ENCODE results near the gene PNPLA7. TPM values are rescaled to one million over a fixed set of nuclear protein-coding genes. Genes with fewer than 3 reads are reported as not detected.

The PNPLA7 gene
- total RNA-seq, 4 donors from 2014 or later: 0.61 to 3.4 (median 0.91) TPM

Other genes starting within 250 kb of the PNPLA7 start
- 10 to 100 TPM; 19.6 to 33.9 (median 27.5) TPM for gene NRARP, start 248.1 kb downstream of the PNPLA7 start, total RNA-seq
- gene EXD3, start 127.2 kb downstream of the PNPLA7 start, total RNA-seq: 10 to 100 TPM in 2 of 4 donors, 1 to 10 TPM in 2; 2.8 to 16.8 (median 9.1) TPM
- gene NOXA1, start 127.0 kb downstream of the PNPLA7 start, total RNA-seq: 1 to 10 TPM; 2.1 to 7.4 (median 4.8) TPM
- not detected for gene ENTPD8, start 109.0 kb downstream of the PNPLA7 start, total RNA-seq
- 10 to 100 TPM; 16.2 to 38.1 (median 20.6) TPM for gene NSMF, start 91.1 kb downstream of the PNPLA7 start, total RNA-seq
- 10 to 100 TPM; 31.6 to 48.6 (median 37.1) TPM for gene MRPL41, start 1.5 kb upstream of the PNPLA7 start, total RNA-seq
- 10 to 100 TPM; 13.4 to 32.2 (median 21.7) TPM for gene DPH7, start 28.5 kb upstream of the PNPLA7 start, total RNA-seq
- gene ZMYND19, start 40.1 kb upstream of the PNPLA7 start, total RNA-seq: 10 to 100 TPM; 17.5 to 28.8 (median 25.2) TPM
- gene ARRDC1, start 55.3 kb upstream of the PNPLA7 start, total RNA-seq: 100 to 1,000 TPM in 2 of 4 donors, 10 to 100 TPM in 2; 53.3 to 121 (median 89.6) TPM
- 10 to 100 TPM; 42.8 to 87.0 (median 65.0) TPM for gene EHMT1, start 68.6 kb upstream of the PNPLA7 start, total RNA-seq